RCC 7860 (cell line): ENCODE data around the gene ARHGEF28.

ENCODE experiments used
- DNase-seq: peaks from one replicate; pipeline ENCODE4 v3.0.0-alpha.2; 2015; ENCODE audit warnings: low spot score
- FAIRE-seq: peaks from 2 replicates; lab custom pipeline; 2012; peaks lifted over from hg19 to GRCh38; lab: Jason Lieb, UNC

ARHGEF28 gene

GRCh38 chr5:73948720-73949119, 322.7 kb downstream of the ARHGEF28 start:
- FAIRE-seq, result no peak
- DNase-seq, result peak; percentile 5

- DNase-seq (no peak), FAIRE-seq (no peak)
These were observed 324.5 kb downstream of the ARHGEF28 start for GRCh38 chr5:73950441-73950873.

- FAIRE-seq (no peak), DNase-seq (no peak)
These were observed 325.0 kb downstream of the ARHGEF28 start for GRCh38 chr5:73950912-73951430.

GRCh38 chr5:73952872-73953271, 326.9 kb downstream of the ARHGEF28 start:
- no peak for FAIRE-seq
- no peak for DNase-seq

- DNase-seq (no peak), FAIRE-seq (no peak)
These were observed 328.4 kb downstream of the ARHGEF28 start for GRCh38 chr5:73954381-73954780.

- FAIRE-seq (no peak), DNase-seq (no peak)
These were observed 329.4 kb downstream of the ARHGEF28 start for GRCh38 chr5:73955271-73955846.

- no peak for FAIRE-seq
- DNase-seq, result no peak
These were observed 331.5 kb downstream of the ARHGEF28 start for GRCh38 chr5:73957397-73958001.

GRCh38 chr5:73958037-73958436, 332.0 kb downstream of the ARHGEF28 start:
- no peak for FAIRE-seq

GRCh38 chr5:73960023-73960422, 334.0 kb downstream of the ARHGEF28 start:
- FAIRE-seq (no peak), DNase-seq (no peak)

More at GRCh38 chr5:73958037-73958436, 332.0 kb downstream of the ARHGEF28 start:
- DNase-seq, result no peak

GRCh38 chr5:73960426-73960825, 334.4 kb downstream of the ARHGEF28 start:
- FAIRE-seq (no peak), DNase-seq (no peak)

GRCh38 chr5:73962801-73963425, 336.9 kb downstream of the ARHGEF28 start:
- FAIRE-seq, result no peak
- DNase-seq, result no peak

GRCh38 chr5:73964352-73964865, 338.4 kb downstream of the ARHGEF28 start:
- FAIRE-seq, result no peak
- DNase-seq, result no peak

- FAIRE-seq (no peak), DNase-seq (no peak)
These were observed 340.5 kb downstream of the ARHGEF28 start for GRCh38 chr5:73966451-73966850.

- FAIRE-seq, result no peak
- DNase-seq, result no peak
These were observed 341.4 kb downstream of the ARHGEF28 start for GRCh38 chr5:73967347-73967746.

- no peak for DNase-seq
- FAIRE-seq, result no peak
These were observed 342.2 kb downstream of the ARHGEF28 start for GRCh38 chr5:73968246-73968645.

- DNase-seq (no peak), FAIRE-seq (no peak)
These were observed 342.7 kb downstream of the ARHGEF28 start for GRCh38 chr5:73968729-73969128.

- FAIRE-seq (no peak), DNase-seq (no peak)
These were observed 343.4 kb downstream of the ARHGEF28 start for GRCh38 chr5:73969195-73970036.

GRCh38 chr5:73971326-73971725, 345.3 kb downstream of the ARHGEF28 start:
- FAIRE-seq, result no peak

GRCh38 chr5:73973135-73973534, 347.1 kb downstream of the ARHGEF28 start:
- FAIRE-seq (no peak), DNase-seq (no peak)

More at GRCh38 chr5:73971326-73971725, 345.3 kb downstream of the ARHGEF28 start:
- no peak for DNase-seq

- DNase-seq, result no peak
- FAIRE-seq, result no peak
These were observed 348.9 kb downstream of the ARHGEF28 start for GRCh38 chr5:73974871-73975360.

- DNase-seq (no peak), FAIRE-seq (no peak)
These were observed 349.8 kb downstream of the ARHGEF28 start for GRCh38 chr5:73975845-73976244.
